LNCaP clone FGC (cell line): Measurements from ENCODE around the gene PRPSAP1.

ENCODE experiments used
- DNase-seq: peaks from one replicate; pipeline ENCODE4 v3.0.0-alpha.2; 2011; ENCODE audit warnings: low read depth
- H3K4me3 ChIP-seq: 2 replicates; pipeline ENCODE4 v1.5.1; 2011; ENCODE audit warnings: mild to moderate bottlenecking, low read depth, low read length, control low read depth
- TF ChIP-seq, protein P1 (sequence below): IDR thresholded peaks from 2 replicates; pipeline ENCODE4 v1.5.1; 2012; ENCODE audit warnings: mild to moderate bottlenecking; ENCODE audit not compliant: control insufficient read depth, insufficient read depth; ENCODE audit errors: extremely low read depth

Gene PRPSAP1, protein sequence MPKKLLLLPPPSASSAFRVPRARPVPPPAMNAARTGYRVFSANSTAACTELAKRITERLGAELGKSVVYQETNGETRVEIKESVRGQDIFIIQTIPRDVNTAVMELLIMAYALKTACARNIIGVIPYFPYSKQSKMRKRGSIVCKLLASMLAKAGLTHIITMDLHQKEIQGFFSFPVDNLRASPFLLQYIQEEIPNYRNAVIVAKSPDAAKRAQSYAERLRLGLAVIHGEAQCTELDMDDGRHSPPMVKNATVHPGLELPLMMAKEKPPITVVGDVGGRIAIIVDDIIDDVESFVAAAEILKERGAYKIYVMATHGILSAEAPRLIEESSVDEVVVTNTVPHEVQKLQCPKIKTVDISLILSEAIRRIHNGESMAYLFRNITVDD

DNA sequence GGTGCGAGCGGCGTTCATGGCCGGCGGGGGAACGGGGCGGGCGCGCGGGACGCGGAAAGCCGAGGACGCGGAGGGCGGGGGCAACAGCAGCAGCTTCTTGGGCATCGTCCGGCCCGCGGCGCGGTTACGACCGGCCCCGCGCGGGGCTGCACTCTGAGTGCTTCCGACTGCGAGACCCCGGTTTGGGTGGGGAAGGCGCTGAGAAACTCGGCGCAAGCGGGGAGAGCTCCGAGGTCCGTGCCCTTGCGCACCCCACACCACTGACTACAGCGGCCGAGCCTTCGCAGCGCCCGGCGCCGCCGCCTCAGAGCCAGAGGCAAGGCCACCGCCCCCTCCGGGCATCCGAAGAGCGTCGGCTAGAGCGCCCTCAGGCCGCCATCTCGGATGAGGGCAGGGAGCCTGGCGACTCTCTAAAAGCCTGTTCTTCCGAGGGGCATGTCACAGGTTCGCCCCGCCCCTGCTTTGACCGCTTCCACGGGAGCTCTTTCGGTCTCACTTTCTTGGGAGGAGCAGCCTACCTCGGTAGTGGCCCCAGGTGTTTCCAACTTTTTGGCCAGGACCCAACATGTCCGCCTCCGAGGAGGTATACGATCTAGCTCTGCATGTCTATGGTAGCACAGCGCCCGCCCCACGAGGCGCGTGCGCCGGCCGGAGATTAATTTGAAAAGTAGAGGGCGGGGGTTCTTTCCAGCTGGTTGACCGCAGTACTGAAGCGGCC lies at the start of gene PRPSAP1:
Gene PRPSAP1 (minus strand): TSS at position 318 of the 718 bp plus-strand sequence. CDS start 213 bp downstream, at position 105.
- TF ChIP-seq, protein P1, sequence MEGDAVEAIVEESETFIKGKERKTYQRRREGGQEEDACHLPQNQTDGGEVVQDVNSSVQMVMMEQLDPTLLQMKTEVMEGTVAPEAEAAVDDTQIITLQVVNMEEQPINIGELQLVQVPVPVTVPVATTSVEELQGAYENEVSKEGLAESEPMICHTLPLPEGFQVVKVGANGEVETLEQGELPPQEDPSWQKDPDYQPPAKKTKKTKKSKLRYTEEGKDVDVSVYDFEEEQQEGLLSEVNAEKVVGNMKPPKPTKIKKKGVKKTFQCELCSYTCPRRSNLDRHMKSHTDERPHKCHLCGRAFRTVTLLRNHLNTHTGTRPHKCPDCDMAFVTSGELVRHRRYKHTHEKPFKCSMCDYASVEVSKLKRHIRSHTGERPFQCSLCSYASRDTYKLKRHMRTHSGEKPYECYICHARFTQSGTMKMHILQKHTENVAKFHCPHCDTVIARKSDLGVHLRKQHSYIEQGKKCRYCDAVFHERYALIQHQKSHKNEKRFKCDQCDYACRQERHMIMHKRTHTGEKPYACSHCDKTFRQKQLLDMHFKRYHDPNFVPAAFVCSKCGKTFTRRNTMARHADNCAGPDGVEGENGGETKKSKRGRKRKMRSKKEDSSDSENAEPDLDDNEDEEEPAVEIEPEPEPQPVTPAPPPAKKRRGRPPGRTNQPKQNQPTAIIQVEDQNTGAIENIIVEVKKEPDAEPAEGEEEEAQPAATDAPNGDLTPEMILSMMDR = no peak
- peak; percentile 82 for DNase-seq
- H3K4me3 ChIP-seq = peak within 1 kb of the TSS; percentile 90

DNA sequence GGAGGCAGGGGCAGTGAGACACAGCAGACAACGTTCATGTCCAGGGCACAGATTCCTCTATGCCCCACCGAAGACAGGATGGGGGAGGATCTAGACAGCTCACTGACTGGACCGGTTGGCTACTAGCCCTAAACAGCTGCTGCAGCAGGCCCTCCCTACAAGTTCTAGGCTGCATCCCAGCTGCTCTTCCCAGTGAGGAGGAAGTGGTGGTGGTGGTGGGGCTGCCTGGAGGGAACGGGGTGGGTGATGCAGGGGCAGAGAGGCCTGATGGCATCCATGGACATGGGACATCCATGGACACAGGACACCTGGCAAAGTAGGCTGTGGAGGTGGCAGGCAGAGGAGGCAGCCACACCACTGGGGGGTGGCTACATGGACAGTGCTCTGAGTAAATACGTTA lies 49.0 kb upstream of the PRPSAP1 start:
- DNase-seq = no peak
- no peak overlapping the region for H3K4me3 ChIP-seq
- TF ChIP-seq, protein P1 = no peak

DNA sequence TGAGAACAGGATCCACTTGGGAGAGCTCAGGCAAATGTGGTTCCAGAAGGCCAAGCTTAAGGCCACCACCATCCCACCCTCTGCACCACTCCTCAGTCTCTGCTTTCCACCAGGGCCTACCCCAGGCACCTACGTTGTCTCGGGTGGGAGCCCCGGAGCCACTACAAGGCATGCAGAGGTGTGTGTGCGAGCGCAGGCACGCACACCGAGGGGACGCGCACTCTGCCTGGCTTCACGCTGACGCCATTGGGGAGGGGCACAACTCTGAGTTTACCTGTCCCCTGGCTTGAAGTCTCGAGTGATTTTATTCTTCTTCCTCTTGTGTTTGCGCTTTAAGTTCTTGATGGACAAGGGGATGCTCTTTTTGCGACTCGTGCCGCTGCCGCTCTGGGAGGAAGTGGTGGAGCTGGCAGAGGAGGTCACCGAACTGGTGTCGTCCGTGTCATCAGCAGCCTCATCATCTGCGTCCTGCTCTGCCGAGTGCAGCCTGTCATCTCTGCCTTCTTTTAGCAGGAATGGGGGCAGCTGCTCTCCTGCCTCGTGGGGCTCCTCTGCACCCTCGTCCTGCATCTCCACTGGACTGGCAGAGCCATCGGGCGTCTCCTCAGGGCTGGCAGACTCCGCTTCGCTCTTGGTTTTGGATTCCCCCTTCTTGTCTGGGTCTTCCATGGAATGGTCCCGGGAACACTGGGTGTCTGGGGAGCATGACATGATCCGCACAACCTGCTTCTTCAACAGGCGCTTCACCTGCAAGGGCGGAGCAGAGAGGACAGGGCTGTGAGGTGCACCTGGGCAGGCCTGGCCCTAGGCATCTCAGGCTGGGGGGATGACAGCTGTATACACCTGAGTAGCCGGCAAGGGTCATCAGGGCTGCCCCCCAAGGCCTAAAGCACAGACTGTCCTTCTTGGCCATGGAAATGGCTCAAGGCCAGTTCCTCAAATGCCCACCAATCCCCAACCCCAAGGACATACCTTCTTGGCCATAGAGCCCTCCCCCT lies 45.8 kb upstream of the PRPSAP1 start:
- no peak for DNase-seq
- H3K4me3 ChIP-seq = no peak overlapping the region
- TF ChIP-seq, protein P1 = no peak

DNA sequence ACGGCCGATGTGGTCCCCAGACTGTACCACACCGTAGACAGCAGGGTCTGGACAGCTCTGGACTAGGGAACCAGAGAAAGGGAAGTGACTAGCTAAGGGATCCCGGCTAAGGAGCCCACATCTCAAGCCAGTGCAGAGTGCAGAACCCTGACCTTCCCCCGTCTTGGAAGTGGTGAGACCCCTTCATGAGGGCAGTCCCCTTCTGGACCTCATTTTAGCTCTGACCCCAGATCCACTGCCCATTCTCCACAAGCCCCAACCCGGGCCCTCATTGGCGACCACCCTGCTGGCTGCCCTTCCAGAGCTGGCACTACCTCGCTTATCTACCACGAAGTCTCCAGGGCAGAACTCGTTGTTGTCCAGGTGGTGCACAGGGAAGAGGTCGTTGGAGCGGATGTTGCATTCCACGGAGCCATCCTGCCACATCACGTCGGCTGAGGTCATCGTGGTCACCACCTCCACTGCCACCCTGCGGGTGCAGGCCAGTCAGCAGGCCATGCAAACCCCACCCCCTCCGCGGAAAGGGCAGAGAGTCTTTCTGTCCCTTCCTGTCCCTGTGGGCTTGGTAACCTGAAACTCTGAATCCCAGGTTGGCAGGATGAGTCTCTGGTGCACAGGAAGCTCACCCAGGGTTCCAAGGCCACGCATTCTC lies 44.9 kb upstream of the PRPSAP1 start:
- DNase-seq = no peak
- TF ChIP-seq, protein P1 = no peak
- H3K4me3 ChIP-seq = no peak overlapping the region

DNA sequence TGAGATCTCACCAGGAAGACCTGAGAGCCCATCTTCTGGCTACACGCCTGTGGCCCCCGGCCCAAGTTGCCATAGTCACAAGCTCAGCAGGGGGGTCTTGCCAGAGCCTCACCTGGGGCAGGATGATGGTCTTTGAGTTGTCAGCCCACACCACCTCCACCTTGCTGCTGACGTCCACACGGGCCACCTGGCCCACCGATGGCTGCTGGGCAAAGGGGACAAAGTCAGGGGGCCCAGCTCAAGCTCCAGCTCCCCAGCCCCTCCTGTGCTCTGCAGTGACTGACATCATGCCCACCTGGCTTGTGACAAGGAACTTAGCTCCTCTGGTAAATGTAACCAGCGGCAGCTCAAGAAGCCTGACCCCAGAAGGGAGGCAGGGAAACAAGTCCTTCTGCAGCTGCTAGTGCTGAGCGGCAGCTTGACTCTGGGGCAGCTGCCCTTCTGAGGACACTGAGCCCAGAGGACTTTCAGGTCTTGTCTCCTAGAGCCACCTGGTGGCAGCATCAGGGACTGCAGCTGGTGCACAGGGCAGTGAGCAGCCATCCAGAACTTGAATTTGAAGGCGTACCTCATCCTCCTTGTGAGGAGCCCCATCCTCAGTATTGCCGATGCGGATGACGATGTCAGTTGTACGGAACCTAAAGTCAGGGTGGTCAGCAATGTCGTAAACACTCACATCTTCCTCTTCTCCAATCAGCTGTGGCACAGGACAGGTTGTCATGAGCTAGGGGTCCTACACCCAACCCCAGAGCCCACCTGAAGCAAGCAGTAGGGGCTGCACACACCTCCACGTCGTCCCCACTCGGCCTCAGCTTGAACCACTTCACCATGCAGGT lies 44.2 kb upstream of the PRPSAP1 start:
- H3K4me3 ChIP-seq = no peak overlapping the region
- DNase-seq = no peak
- TF ChIP-seq, protein P1 = peak; percentile 89
